SK-N-SH (cell line): ENCODE measurements around the gene PCGF1. TPM values are rescaled to one million over a fixed set of nuclear protein-coding genes. Genes with fewer than 3 reads are reported as not detected.

Source experiments
- CTCF ChIA-PET: fragments of 300-600, 350-600 bp; formaldehyde crosslinking; extraction: SDS; loops from one replicate; lab custom pipeline; 2021; lab: Yijun Ruan, JAX
- POLR2A ChIA-PET: fragments of 350-600 bp; sonication (Branson Sonifier 250); formaldehyde crosslinking; extraction: SDS; loops from one replicate; lab custom pipeline; 2020; ENCODE audit warnings: antibody characterized with exemption, inconsistent platforms; lab: Yijun Ruan, JAX
- DNase-seq: peaks from one replicate; pipeline ENCODE4 v3.0.0; 2012
- H2AFZ ChIP-seq: fragments of 200-600 bp; sonication (generic); 2 replicates; pipeline ENCODE4 v1.8.1; 2016; ENCODE audit warnings: antibody characterized with exemption, mild to moderate bottlenecking, low read depth
- H3F3A ChIP-seq: fragments of 200-600 bp; sonication (generic); replicated peaks from 2 replicates; pipeline ENCODE3; 2016; ENCODE audit warnings: antibody characterized with exemption, mild to moderate bottlenecking; ENCODE audit not compliant: insufficient read depth
- H3K27ac ChIP-seq, 2 experiments: fragments of 200-500 bp in 1 of 2; fragments of 200-600 bp in 1 of 2; sonication (Bioruptor generic) in 1 of 2; sonication (generic), shearing (Covaris generic) in 1 of 2; 2 replicates each; pipeline versions ENCODE4 v1.5.1 to v1.6.1; 2014 to 2016; ENCODE audit warnings: low read depth in 2 of 2, inconsistent platforms in 1 of 2, low read length in 1 of 2, mild to moderate bottlenecking in 1 of 2, mixed read lengths in 1 of 2
- H3K27me3 ChIP-seq: fragments of 200-600 bp; sonication (generic), shearing (Covaris generic); 2 replicates; pipeline ENCODE4 v1.6.1; 2016; ENCODE audit warnings: mixed run types; ENCODE audit not compliant: insufficient read depth
- H3K36me3 ChIP-seq, 2 experiments: fragments of 200-500 bp in 1 of 2; fragments of 200-600 bp in 1 of 2; sonication (Bioruptor generic) in 1 of 2; sonication (generic) in 1 of 2; replicated peaks in 1 of 2; 2 replicates each; pipeline versions ENCODE3 to v1.5.1; 2014 to 2016; ENCODE audit warnings: low read length in 1 of 2, mild to moderate bottlenecking in 1 of 2; ENCODE audit not compliant: insufficient read depth in 2 of 2, control insufficient read depth in 1 of 2
- H3K4me1 ChIP-seq, 2 experiments: fragments of 200-500 bp in 1 of 2; fragments of 200-600 bp in 1 of 2; sonication (Bioruptor generic) in 1 of 2; sonication (generic), shearing (Covaris generic) in 1 of 2; 2 replicates each; pipeline versions ENCODE4 v1.5.1 to v1.6.1; 2014 to 2016; ENCODE audit warnings: low read depth in 1 of 2, low read length in 1 of 2, mixed run types in 1 of 2; ENCODE audit not compliant: insufficient read depth in 2 of 2, control insufficient read depth in 1 of 2
- H3K4me2 ChIP-seq: fragments of 200-600 bp; sonication (generic), shearing (Covaris generic); 2 replicates; pipeline ENCODE4 v1.6.1; 2017; ENCODE audit warnings: mixed run types
- H3K4me3 ChIP-seq, 2 experiments: fragments of 200-500 bp in 1 of 2; fragments of 200-600 bp in 1 of 2; sonication (Bioruptor generic) in 1 of 2; sonication (generic), shearing (Covaris generic) in 1 of 2; 2 replicates each; pipeline versions ENCODE4 v1.5.1 to v1.8.1; 2014 to 2016; ENCODE audit warnings: low read depth in 2 of 2, inconsistent platforms in 1 of 2, low read length in 1 of 2, mild to moderate bottlenecking in 1 of 2, mixed read lengths in 1 of 2, moderate library complexity in 1 of 2
- H3K79me2 ChIP-seq: fragments of 200-600 bp; sonication (generic); 2 replicates; pipeline ENCODE4 v1.8.1; 2017; ENCODE audit warnings: mild to moderate bottlenecking; ENCODE audit not compliant: insufficient read depth
- H3K9ac ChIP-seq: fragments of 200-600 bp; sonication (generic); 2 replicates; pipeline ENCODE4 v1.6.1; 2017; ENCODE audit warnings: mixed run types
- H3K9me2 ChIP-seq: fragments of 200-600 bp; sonication (generic); 2 replicates; pipeline ENCODE4 v1.6.1; 2017; ENCODE audit warnings: mixed run types
- H3K9me3 ChIP-seq: fragments of 200-600 bp; sonication (generic); 2 replicates; pipeline ENCODE4 v1.6.1; 2017; ENCODE audit warnings: mixed run types, mild to moderate bottlenecking, moderate library complexity
- H4K20me1 ChIP-seq: fragments of 200-600 bp; sonication (generic); 2 replicates; pipeline ENCODE4 v1.6.1; 2017; ENCODE audit warnings: mild to moderate bottlenecking, mixed run types; ENCODE audit not compliant: insufficient read depth
- ELF1 ChIP-seq: IDR thresholded peaks from 2 replicates; pipeline ENCODE4 v1.4.0; 2012
- FOXM1 ChIP-seq: IDR thresholded peaks from 2 replicates; pipeline ENCODE4 v1.4.0; 2012; ENCODE audit warnings: low read depth, mild to moderate bottlenecking
- GABPA ChIP-seq: IDR thresholded peaks from 2 replicates; pipeline ENCODE4 v1.4.0; 2012; ENCODE audit warnings: low read depth, mild to moderate bottlenecking
- NFIC ChIP-seq: IDR thresholded peaks from 2 replicates; pipeline ENCODE4 v1.4.0; 2012; ENCODE audit warnings: borderline replicate concordance
- NRF1 ChIP-seq: IDR thresholded peaks from 2 replicates; pipeline ENCODE4 v1.6.1; 2012; ENCODE audit warnings: low read depth, mild to moderate bottlenecking, low read length
- POLR2AphosphoS5 ChIP-seq: IDR thresholded peaks from 2 replicates; pipeline ENCODE4 v1.6.1; 2012; ENCODE audit warnings: low read depth, low read length
- RAD21 ChIP-seq: IDR thresholded peaks from 2 replicates; pipeline ENCODE4 v1.6.1; 2012; ENCODE audit warnings: mild to moderate bottlenecking, low read length
- RCOR1 ChIP-seq: fragments of 150-350 bp; IDR thresholded peaks from 2 replicates; pipeline ENCODE4 v1.6.1; 2017; ENCODE audit warnings: antibody characterized with exemption, low read length
- RFX5 ChIP-seq: IDR thresholded peaks from 2 replicates; pipeline ENCODE4 v1.6.1; 2012; ENCODE audit warnings: mild to moderate bottlenecking, improper control_type of control experiment, low read length
- SIN3A ChIP-seq: IDR thresholded peaks from 2 replicates; pipeline ENCODE4 v1.6.1; 2012; ENCODE audit warnings: low read depth, mild to moderate bottlenecking, low read length, moderate library complexity, borderline replicate concordance
- WGBS: methylation state at CpG from one replicate; pipeline ENCODE4 v1.1.6; 2017; ENCODE audit warnings: low lambda C conversion rate; 5-methylcytosine and 5-hydroxymethylcytosine counted together
- polyA plus RNA-seq, 3 experiments: library from polyadenylated mRNA; depleted of rRNA; stranded (reverse); fragments of >200 nt; gene quantifications; 2 replicates each; pipeline ENCODE4 v1.2.3, GENCODE V29; 2012
- TF ChIP-seq, protein P1 (sequence below): IDR thresholded peaks from 2 replicates; pipeline ENCODE4 v1.6.1; 2012; ENCODE audit warnings: mild to moderate bottlenecking, low read depth, low read length, moderate library complexity
- TF ChIP-seq, protein P2 (sequence below): fragments of 150-350 bp; IDR thresholded peaks from 2 replicates; pipeline ENCODE4 v1.6.1; 2017; ENCODE audit warnings: antibody characterized with exemption, low read length, low read depth, borderline replicate concordance
- TF ChIP-seq, protein P3 (sequence below): IDR thresholded peaks from 2 replicates; pipeline ENCODE4; 2012
- TF ChIP-seq, protein P4 (sequence below): IDR thresholded peaks from 2 replicates; pipeline ENCODE4 v1.4.0; 2012; ENCODE audit warnings: low read depth, borderline replicate concordance
- TF ChIP-seq, protein P5 (sequence below): fragments of 200-600 bp; sonication (generic); IDR thresholded peaks from 2 replicates; pipeline ENCODE4 v1.6.1; 2017; ENCODE audit warnings: antibody characterized with exemption, mild to moderate bottlenecking, moderate library complexity

Gene PCGF1
- polyA plus RNA-seq, 1 of the 3 experiments (the other 2 are of a cell fraction) = 44.9 TPM

DNA sequence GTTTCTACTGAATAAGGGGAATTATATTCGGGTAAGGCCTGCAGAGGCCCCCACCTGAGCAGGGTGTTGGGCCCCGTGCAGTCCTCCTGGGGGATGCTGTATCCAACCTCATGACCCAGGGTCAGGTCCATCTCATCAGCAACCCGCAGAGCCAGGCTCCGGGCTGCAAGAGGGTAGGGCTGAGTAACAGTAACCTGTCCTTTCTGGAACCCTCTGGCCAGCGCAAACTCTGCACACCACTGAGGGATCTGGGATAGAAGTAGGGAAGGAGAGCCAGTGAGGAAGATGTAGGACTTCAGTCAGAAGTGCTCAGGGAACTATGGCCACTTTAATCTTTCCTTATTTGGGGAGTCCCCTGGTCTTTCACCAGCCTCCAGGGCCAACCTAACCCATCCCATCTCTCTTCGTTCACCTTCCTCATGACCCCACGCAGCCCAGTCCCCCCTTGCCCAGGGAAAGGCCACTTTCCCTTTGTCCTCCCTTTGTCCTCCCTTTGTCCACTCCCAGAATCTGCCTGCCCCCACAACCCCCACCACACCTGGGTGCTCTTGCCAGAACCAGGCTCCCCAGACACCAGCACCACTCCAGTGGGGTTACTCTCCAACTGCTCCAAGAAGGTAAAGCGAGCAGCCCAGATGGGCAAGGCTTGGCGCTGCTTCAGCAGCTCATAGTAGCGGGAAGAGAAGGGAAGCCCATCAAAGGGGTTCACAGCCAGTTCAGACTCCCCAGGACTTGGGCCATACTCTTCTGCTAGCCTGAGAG is 17.6 kb upstream of the PCGF1 start:
- Histone ChIP-seq H3K9me2 (no peaks in the 10 kb centered on the region), H2AFZ (no peak overlapping the region), H3K9me3 (no peaks in the 10 kb centered on the region), H3K79me2 (peaks cover 27% of the 10 kb centered on the region), H3K4me3 (no peak overlapping the region), H3F3A (peaks cover 3% of the 10 kb centered on the region), H3K9ac (no peak overlapping the region), H3K36me3 (peaks cover 22 to 26% of the 10 kb centered on the region in 2 experiments), H4K20me1 (no peaks in the 10 kb centered on the region), H3K4me1 (peaks cover 6 to 12% of the 10 kb centered on the region in 2 experiments; a peak in 3 of 4 replicates), H3K27me3 (no peaks in the 10 kb centered on the region), H3K27ac (no peak overlapping the region), H3K4me2 (no peak overlapping the region)
- WGBS = 91% methylated on average over 8 of the region's 10 CpGs
- DNase-seq = no peak
- POLR2A ChIA-PET = interaction anchor here (1.3 kb wide), 1 partner anchor 7 kb away, joined by 5 read pairs; no protein-coding TSS in a partner anchor
- CTCF ChIA-PET = interaction anchor here (1.3 to 1.8 kb wide), 2 partner anchors 18 to 42 kb away, joined by 5 to 7 read pairs; partner anchors contain the start of genes CCDC142, PCGF1 and TTC31
- TF ChIP-seq FOXM1 (no peak), POLR2AphosphoS5 (no peak), RCOR1 (no peak)
- TF ChIP-seq, protein P1, sequence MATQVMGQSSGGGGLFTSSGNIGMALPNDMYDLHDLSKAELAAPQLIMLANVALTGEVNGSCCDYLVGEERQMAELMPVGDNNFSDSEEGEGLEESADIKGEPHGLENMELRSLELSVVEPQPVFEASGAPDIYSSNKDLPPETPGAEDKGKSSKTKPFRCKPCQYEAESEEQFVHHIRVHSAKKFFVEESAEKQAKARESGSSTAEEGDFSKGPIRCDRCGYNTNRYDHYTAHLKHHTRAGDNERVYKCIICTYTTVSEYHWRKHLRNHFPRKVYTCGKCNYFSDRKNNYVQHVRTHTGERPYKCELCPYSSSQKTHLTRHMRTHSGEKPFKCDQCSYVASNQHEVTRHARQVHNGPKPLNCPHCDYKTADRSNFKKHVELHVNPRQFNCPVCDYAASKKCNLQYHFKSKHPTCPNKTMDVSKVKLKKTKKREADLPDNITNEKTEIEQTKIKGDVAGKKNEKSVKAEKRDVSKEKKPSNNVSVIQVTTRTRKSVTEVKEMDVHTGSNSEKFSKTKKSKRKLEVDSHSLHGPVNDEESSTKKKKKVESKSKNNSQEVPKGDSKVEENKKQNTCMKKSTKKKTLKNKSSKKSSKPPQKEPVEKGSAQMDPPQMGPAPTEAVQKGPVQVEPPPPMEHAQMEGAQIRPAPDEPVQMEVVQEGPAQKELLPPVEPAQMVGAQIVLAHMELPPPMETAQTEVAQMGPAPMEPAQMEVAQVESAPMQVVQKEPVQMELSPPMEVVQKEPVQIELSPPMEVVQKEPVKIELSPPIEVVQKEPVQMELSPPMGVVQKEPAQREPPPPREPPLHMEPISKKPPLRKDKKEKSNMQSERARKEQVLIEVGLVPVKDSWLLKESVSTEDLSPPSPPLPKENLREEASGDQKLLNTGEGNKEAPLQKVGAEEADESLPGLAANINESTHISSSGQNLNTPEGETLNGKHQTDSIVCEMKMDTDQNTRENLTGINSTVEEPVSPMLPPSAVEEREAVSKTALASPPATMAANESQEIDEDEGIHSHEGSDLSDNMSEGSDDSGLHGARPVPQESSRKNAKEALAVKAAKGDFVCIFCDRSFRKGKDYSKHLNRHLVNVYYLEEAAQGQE = no peak
- TF ChIP-seq, protein P2, sequence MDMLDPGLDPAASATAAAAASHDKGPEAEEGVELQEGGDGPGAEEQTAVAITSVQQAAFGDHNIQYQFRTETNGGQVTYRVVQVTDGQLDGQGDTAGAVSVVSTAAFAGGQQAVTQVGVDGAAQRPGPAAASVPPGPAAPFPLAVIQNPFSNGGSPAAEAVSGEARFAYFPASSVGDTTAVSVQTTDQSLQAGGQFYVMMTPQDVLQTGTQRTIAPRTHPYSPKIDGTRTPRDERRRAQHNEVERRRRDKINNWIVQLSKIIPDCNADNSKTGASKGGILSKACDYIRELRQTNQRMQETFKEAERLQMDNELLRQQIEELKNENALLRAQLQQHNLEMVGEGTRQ = no peak
- TF ChIP-seq, protein P3, sequence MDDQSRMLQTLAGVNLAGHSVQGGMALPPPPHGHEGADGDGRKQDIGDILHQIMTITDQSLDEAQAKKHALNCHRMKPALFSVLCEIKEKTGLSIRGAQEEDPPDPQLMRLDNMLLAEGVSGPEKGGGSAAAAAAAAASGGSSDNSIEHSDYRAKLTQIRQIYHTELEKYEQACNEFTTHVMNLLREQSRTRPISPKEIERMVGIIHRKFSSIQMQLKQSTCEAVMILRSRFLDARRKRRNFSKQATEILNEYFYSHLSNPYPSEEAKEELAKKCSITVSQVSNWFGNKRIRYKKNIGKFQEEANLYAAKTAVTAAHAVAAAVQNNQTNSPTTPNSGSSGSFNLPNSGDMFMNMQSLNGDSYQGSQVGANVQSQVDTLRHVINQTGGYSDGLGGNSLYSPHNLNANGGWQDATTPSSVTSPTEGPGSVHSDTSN = no peak

DNA sequence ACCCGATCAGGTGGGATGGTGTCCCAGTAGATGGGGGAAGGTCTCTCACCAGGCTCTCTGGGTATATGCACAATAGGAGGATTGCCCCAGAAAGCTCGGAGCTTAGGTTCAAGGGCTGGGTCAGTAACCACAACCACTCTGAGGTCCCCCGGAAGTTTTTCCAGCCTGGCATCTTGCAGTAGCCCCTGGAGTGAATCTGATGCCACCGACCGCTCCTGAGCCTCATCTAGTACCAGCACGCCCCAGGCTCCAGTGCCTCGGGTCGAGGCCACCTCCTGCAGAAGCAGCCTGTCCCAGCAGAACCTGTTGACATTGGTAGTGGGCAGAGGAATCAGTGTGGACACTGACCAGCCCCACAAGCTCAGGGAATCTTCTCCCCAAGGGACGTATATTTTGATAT is 16.5 kb upstream of the PCGF1 start:
- no peak overlapping the region for H3K4me2 ChIP-seq
- H3K27me3 ChIP-seq = no peaks in the 10 kb centered on the region
- DNase-seq = no peak
- TF ChIP-seq GABPA (no peak), ELF1 (no peak), NRF1 (no peak), RFX5 (no peak), SIN3A (no peak), RAD21 (no peak), NFIC (no peak)
- TF ChIP-seq, protein P4, sequence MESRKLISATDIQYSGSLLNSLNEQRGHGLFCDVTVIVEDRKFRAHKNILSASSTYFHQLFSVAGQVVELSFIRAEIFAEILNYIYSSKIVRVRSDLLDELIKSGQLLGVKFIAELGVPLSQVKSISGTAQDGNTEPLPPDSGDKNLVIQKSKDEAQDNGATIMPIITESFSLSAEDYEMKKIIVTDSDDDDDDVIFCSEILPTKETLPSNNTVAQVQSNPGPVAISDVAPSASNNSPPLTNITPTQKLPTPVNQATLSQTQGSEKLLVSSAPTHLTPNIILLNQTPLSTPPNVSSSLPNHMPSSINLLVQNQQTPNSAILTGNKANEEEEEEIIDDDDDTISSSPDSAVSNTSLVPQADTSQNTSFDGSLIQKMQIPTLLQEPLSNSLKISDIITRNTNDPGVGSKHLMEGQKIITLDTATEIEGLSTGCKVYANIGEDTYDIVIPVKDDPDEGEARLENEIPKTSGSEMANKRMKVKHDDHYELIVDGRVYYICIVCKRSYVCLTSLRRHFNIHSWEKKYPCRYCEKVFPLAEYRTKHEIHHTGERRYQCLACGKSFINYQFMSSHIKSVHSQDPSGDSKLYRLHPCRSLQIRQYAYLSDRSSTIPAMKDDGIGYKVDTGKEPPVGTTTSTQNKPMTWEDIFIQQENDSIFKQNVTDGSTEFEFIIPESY = no peak
- TF ChIP-seq, protein P5, sequence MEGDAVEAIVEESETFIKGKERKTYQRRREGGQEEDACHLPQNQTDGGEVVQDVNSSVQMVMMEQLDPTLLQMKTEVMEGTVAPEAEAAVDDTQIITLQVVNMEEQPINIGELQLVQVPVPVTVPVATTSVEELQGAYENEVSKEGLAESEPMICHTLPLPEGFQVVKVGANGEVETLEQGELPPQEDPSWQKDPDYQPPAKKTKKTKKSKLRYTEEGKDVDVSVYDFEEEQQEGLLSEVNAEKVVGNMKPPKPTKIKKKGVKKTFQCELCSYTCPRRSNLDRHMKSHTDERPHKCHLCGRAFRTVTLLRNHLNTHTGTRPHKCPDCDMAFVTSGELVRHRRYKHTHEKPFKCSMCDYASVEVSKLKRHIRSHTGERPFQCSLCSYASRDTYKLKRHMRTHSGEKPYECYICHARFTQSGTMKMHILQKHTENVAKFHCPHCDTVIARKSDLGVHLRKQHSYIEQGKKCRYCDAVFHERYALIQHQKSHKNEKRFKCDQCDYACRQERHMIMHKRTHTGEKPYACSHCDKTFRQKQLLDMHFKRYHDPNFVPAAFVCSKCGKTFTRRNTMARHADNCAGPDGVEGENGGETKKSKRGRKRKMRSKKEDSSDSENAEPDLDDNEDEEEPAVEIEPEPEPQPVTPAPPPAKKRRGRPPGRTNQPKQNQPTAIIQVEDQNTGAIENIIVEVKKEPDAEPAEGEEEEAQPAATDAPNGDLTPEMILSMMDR = no peak
- TF ChIP-seq, protein P3 = no peak
- TF ChIP-seq, all 33 proteins: peak for 0
- Histone ChIP-seq H3K4me3 (no peak overlapping the region), H3K4me1 (peaks cover 6 to 12% of the 10 kb centered on the region in 2 experiments; a peak in 3 of 4 replicates), H3F3A (peaks cover 3% of the 10 kb centered on the region), H4K20me1 (no peaks in the 10 kb centered on the region), H2AFZ (no peak overlapping the region), H3K9me2 (no peaks in the 10 kb centered on the region), H3K9ac (no peak overlapping the region), H3K36me3 (peaks cover 22 to 26% of the 10 kb centered on the region in 2 experiments), H3K27ac (no peak overlapping the region), H3K79me2 (peaks cover 18% of the 10 kb centered on the region), H3K9me3 (no peaks in the 10 kb centered on the region)
- WGBS = 65% methylated on average over 3 of the region's 9 CpGs
- ChIA-PET POLR2A (no interaction called here), CTCF (interaction anchor here (1.0 to 1.4 kb wide), 2 partner anchors 8 to 42 kb away, joined by 3 to 4 read pairs; no protein-coding TSS in a partner anchor)
